ENCODE measurements around the gene ZFY. TPM values are rescaled to one million over a fixed set of nuclear protein-coding genes. Genes with fewer than 3 reads are reported as not detected.

ZFY gene
- total and polyA plus RNA-seq, 10 of the 15 experiments (the other 5 are each of a cell fraction or from before 2014, with no cell fraction given) = not detected

GRCh38 chrY:3002680-3003515 lies 67.7 kb downstream of the ZFY start:
- H2AFZ ChIP-seq (ENCODE audit: control insufficient read depth, low read depth, low read length) = no peak overlapping the region
- no peaks in the 10 kb centered on the region for H3K4me1 ChIP-seq (ENCODE audit: control insufficient read depth, insufficient read depth, low read length)
- ATAC-seq (no peak), FAIRE-seq (no peak), DNase-seq (ENCODE audit: low read depth, low spot score) (no peak)
- intact Hi-C loops (cut with micrococcal nuclease; ENCODE audit: unreplicated experiment) = no loop called here
- POLR2A ChIA-PET = no interaction called here
- no peaks in the 10 kb centered on the region for H4K20me1 ChIP-seq (ENCODE audit: control insufficient read depth, insufficient read depth)
- SMC1A ChIA-PET (ENCODE audit: uncharacterized antibody, unreplicated experiment) = no interaction called here
- no peaks in the 10 kb centered on the region for H3K36me3 ChIP-seq (ENCODE audit: control insufficient read depth in 2 of 2, insufficient read depth in 2 of 2, low read length in 1 of 2)
- H3K27me3 ChIP-seq (replicated peaks in 1 of 2; ENCODE audit: control insufficient read depth in 2 of 2, insufficient read depth in 2 of 2, low read length in 1 of 2) = no peaks in the 10 kb centered on the region
- no peak overlapping the region for H3K4me2 ChIP-seq (ENCODE audit: control insufficient read depth, insufficient read depth)
- no peak overlapping the region for H3K4me3 ChIP-seq
- CTCF ChIA-PET = no interaction called here
- BruUV-seq (replicated peaks) = no TSS peak
- H3K79me2 ChIP-seq (ENCODE audit: control insufficient read depth, insufficient read depth, low read length) = no peaks in the 10 kb centered on the region
- H3K27ac ChIP-seq (ENCODE audit: control insufficient read depth, insufficient read depth) = no peak overlapping the region
- H3K9me3 ChIP-seq (replicated peaks; ENCODE audit: control insufficient read depth, insufficient read depth, low read length) = no peaks in the 10 kb centered on the region
- in situ Hi-C loops (cut with MboI) = no loop called here
- WGBS (ENCODE audit: insufficient coverage, insufficient replicate concordance, low lambda C conversion rate, missing lambda C conversion rate) = no CpG with 5 or more reads among the region's 15 CpGs
- H3K9ac ChIP-seq (ENCODE audit: control insufficient read depth, insufficient read depth, low read length) = no peak overlapping the region
- TF ChIP-seq RAD21 (IDR thresholded peaks at IDR 0.05; ENCODE audit: insufficient read depth, low read depth, low read length) (no peak), ETV6 (conservative IDR thresholded peaks at IDR 0.05 in 1 of 2, IDR thresholded peaks at IDR 0.05 in 1 of 2; ENCODE audit: borderline replicate concordance in 1 of 2, low read depth in 1 of 2) (no peak), CBX3 (IDR thresholded peaks at IDR 0.05; ENCODE audit: borderline replicate concordance, low read depth) (no peak), PAX8 (IDR thresholded peaks at IDR 0.05) (no peak), MAX (IDR thresholded peaks at IDR 0.05; ENCODE audit: low read depth, low read length) (no peak), ZBTB40 (IDR thresholded peaks at IDR 0.05; ENCODE audit: borderline replicate concordance) (no peak), NFYA (IDR thresholded peaks at IDR 0.05; ENCODE audit: borderline replicate concordance, low read depth, low read length) (no peak)
- RAD21 ChIA-PET (ENCODE audit: unreplicated experiment) = no interaction called here
